HUES64 (cell line): ENCODE data around the gene ARHGEF12.

Experiments used
- H3K27ac ChIP-seq: 2 replicates; pipeline ENCODE4 v1.7.0; 2013; ENCODE audit warnings: low read depth, low read length, inconsistent platforms
- H3K27me3 ChIP-seq: 2 replicates; pipeline ENCODE4 v1.6.1; 2013; ENCODE audit warnings: mild to moderate bottlenecking, low read length; ENCODE audit not compliant: insufficient read depth
- H3K36me3 ChIP-seq: 2 replicates; pipeline ENCODE4 v1.6.1; 2013; ENCODE audit warnings: mild to moderate bottlenecking, low read length; ENCODE audit not compliant: insufficient read depth
- H3K4me1 ChIP-seq: 2 replicates; pipeline ENCODE4 v1.6.1; 2013; ENCODE audit warnings: mild to moderate bottlenecking, low read length, moderate library complexity; ENCODE audit not compliant: insufficient read depth
- H3K4me3 ChIP-seq: 2 replicates; pipeline ENCODE4 v1.5.1; 2013; ENCODE audit warnings: mild to moderate bottlenecking, low read length, moderate library complexity
- H3K9ac ChIP-seq: 2 replicates; pipeline ENCODE4 v1.6.1; 2013; ENCODE audit warnings: mild to moderate bottlenecking, low read depth, low read length
- H3K9me3 ChIP-seq: 2 replicates; pipeline ENCODE4 v1.6.1; 2013; ENCODE audit warnings: low read depth, low read length; ENCODE audit not compliant: insufficient read depth
- WGBS: fragments of 150-250, 120-280 bp; methylation state at CpG from one replicate; pipeline ENCODE4 v1.1.7; 2013; ENCODE audit warnings: missing lambda C conversion rate; 5-methylcytosine and 5-hydroxymethylcytosine counted together

Gene ARHGEF12

DNA sequence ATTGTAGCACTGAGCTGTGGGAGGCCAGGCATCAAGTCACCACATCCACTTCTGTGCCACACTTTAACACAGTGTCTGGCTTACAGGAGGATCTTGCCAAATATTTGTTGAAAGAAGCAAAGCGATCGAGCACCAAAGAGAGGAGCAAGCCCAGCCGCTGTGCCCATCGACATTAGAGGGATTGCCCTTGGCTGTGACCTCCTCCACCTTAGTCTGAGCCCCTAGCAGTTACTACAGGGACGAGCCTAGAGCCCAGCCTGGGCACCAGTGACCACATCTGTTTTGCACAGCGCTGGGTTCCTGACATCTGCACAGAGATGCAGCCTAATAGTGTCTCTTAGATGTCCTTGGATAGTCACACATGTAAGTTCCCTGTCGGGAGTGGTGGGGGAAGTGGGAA is 193.0 kb downstream of the ARHGEF12 start:
- H3K4me3 ChIP-seq, result no peak overlapping the region
- H3K27me3 ChIP-seq, result 0 out of 2 replicates have a peak, but pooled peaks cover 3% of the 10 kb centered on the region
- WGBS, result 91% methylated on average over 7 of the region's 7 CpGs
- H3K36me3 ChIP-seq, result no peaks in the 10 kb centered on the region
- H3K27ac ChIP-seq, result no peak overlapping the region
- no peak overlapping the region for H3K9ac ChIP-seq
- H3K4me1 ChIP-seq, result peaks cover 21% of the 10 kb centered on the region
- no peaks in the 10 kb centered on the region for H3K9me3 ChIP-seq

DNA sequence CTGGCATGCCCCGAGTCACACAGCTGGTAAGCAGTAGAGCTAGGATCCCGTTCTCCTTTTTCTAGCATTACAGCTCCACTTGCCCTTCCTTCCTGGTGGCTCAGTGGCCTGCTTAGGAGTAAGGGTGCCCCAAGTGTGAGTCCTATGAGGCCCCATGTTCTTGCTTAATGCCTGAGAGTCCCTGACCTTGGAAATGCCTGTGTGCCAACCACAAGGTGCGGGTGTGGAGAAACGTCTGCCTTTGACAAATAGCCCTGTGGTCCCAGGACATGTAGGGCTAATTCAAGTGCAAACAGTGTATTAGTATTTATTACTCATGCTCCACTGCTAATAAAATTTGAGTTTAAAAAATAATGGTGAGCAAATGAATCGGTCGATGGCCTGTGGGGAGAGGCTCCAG is 193.7 kb downstream of the ARHGEF12 start:
- Histone ChIP-seq H3K4me1 (peaks cover 21% of the 10 kb centered on the region), H3K4me3 (no peak overlapping the region), H3K9me3 (no peaks in the 10 kb centered on the region), H3K9ac (no peak overlapping the region), H3K27ac (no peak overlapping the region), H3K27me3 (no peaks in the 10 kb centered on the region), H3K36me3 (no peaks in the 10 kb centered on the region)
- WGBS, result 94% methylated on average over 6 of the region's 6 CpGs

DNA sequence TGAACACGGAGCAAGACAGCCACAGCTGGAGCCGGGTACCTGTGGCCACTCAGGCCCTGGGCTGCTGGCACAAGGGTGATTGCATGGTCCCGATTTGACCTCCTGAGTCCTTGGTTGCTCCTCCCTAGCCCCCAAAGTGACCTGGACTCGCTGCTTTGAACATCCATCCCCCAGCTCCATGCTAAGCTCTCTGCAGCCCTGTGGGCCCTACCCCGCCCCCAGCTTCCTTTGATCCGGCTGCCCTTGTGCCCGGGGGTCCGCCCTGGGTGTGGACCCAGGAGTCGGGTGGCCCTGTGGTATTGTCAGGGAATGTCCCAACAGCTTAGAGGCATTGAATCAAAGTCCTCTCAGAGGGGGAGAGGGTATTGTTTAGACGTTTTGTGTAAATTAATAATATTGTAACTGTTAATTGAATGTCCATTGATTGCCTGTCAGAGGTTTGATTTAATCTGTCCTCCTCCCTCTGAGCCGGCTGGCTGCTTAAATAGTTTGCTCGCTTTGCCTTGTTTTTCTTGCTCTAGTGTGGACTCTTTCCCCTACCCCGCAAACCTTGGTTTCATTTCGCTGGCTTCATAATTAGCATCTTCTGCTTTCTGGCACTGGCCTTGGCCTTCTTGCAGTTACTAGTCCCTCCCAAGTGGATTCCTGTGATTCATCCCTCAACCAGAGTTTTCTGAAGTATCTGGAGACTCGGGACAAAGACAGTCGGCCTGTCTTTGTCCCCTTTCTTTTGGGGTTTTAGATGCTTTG is 196.0 kb downstream of the ARHGEF12 start:
- no peak overlapping the region for H3K27ac ChIP-seq
- no peaks in the 10 kb centered on the region for H3K36me3 ChIP-seq
- H3K9me3 ChIP-seq, result no peaks in the 10 kb centered on the region
- no peaks in the 10 kb centered on the region for H3K27me3 ChIP-seq
- H3K9ac ChIP-seq, result peak overlapping the region; percentile 13; the same call in 1 of the 2 replicates
- H3K4me3 ChIP-seq, result no peak overlapping the region
- WGBS, result 77% methylated on average over 16 of the region's 16 CpGs
- peaks cover 15% of the 10 kb centered on the region; the same call in 1 of the 2 replicates for H3K4me1 ChIP-seq

DNA sequence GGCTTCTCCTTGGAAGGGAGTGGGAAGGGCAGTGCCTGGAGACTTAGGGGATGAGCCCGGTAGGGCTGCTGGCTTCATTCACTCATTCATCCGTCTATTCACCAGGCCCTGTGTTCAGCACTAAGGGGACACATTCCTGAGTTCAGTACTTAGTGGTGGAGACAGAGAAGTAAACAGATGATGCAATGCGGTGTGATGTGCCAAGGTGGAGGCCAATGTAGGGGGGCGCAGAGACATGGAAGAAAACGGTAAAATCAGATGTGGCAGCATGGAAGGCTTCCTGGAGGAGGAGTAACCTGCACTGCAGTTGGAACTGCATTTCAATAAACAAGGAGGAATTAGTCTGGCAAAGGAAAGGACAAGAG is 196.6 kb downstream of the ARHGEF12 start:
- Histone ChIP-seq H3K27ac (no peak overlapping the region), H3K27me3 (no peaks in the 10 kb centered on the region), H3K4me3 (no peak overlapping the region), H3K9me3 (no peaks in the 10 kb centered on the region), H3K4me1 (peaks cover 10% of the 10 kb centered on the region; the same call in 1 of the 2 replicates), H3K9ac (no peak overlapping the region), H3K36me3 (no peaks in the 10 kb centered on the region)
- 83% methylated on average over 4 of the region's 5 CpGs for WGBS

DNA sequence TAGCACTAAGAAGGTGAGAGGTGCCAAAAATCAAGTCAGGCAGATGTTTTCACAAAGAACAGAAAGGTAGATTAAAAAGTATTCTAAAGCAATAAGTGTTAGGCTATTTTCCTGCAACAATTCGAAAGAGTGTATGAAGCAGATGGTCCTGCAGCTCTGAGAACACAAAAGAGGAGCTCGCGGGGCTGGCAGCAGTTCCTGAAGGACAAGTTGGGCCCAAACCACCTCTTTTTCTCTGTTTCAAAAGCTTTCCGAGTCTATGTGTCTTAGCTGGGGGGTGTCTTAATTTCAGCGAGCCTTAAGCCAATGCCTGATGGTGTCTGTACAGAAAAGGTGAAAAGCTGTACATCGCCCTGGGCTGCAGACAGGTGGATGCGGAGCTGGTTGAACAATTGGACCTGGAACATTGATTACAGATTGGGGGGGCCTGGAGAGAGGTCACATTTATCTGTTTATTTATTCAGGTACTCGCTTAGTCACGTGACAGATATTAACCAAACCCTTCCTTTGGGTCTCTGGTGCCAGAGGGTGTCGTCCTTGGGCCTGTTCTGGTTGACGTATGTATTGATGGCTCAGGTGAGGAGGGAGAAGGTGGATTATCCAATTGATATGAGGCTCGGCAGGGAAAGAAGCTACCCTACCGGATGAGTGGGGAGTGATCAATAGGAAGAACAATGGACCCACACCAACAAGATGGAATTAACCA is 200.0 kb downstream of the ARHGEF12 start:
- no peak overlapping the region for H3K9ac ChIP-seq
- no peaks in the 10 kb centered on the region for H3K27me3 ChIP-seq
- H3K36me3 ChIP-seq, result no peaks in the 10 kb centered on the region
- H3K9me3 ChIP-seq, result no peaks in the 10 kb centered on the region
- H3K4me3 ChIP-seq, result no peak overlapping the region
- no peak overlapping the region for H3K27ac ChIP-seq
- 91% methylated on average over 13 of the region's 13 CpGs for WGBS
- H3K4me1 ChIP-seq, result peaks cover 10% of the 10 kb centered on the region; the same call in 1 of the 2 replicates

DNA sequence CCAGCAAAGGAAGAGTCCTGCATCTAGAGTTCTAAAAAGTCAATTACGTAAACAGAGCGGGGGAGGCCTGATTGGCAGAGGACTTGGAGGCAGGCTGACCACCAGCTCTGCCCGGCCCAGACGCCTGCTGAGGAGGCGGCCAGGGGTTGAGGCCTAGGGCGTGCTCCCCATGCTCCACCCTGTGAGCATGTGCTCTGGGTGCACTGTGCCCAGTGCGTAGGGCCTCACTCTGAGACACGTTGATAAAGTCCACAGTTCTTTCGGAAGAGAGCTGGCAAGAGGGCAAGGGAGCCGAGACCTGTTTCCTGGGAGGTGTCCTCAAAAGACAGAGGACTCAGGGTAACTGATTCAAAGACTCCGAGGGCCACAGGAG is 200.6 kb downstream of the ARHGEF12 start:
- Histone ChIP-seq H3K36me3 (no peaks in the 10 kb centered on the region), H3K27ac (no peak overlapping the region), H3K4me3 (no peak overlapping the region), H3K9me3 (no peaks in the 10 kb centered on the region), H3K4me1 (peaks cover 10% of the 10 kb centered on the region; the same call in 1 of the 2 replicates), H3K9ac (no peak overlapping the region), H3K27me3 (no peaks in the 10 kb centered on the region)
- 92% methylated on average over 11 of the region's 11 CpGs for WGBS

DNA sequence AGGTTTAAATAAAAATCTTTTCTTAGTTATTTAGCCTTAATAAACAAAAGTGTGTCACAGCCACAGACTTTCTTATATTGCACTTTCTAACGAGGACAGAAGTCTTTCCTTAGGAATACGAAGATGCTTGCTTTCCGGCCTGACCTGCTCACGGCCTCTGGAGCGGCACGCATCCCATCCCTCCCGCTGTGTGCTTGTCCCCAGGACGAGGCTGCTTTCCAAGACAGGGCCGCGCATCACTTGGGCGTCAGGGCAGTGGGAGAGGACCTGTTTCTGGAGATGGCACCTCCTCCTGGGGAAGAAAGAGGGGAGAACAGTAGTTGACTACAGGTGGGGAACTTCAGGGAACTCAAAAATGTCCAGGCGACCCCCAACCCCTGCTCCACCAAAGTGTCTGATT is 201.8 kb downstream of the ARHGEF12 start:
- H3K9ac ChIP-seq, result no peak overlapping the region
- H3K9me3 ChIP-seq, result no peaks in the 10 kb centered on the region
- 82% methylated on average over 12 of the region's 12 CpGs for WGBS
- no peak overlapping the region for H3K27ac ChIP-seq
- H3K4me1 ChIP-seq, result peaks cover under 1% of the 10 kb centered on the region; the same call in 1 of the 2 replicates
- no peak overlapping the region for H3K4me3 ChIP-seq
- H3K36me3 ChIP-seq, result no peaks in the 10 kb centered on the region
- no peaks in the 10 kb centered on the region for H3K27me3 ChIP-seq

DNA sequence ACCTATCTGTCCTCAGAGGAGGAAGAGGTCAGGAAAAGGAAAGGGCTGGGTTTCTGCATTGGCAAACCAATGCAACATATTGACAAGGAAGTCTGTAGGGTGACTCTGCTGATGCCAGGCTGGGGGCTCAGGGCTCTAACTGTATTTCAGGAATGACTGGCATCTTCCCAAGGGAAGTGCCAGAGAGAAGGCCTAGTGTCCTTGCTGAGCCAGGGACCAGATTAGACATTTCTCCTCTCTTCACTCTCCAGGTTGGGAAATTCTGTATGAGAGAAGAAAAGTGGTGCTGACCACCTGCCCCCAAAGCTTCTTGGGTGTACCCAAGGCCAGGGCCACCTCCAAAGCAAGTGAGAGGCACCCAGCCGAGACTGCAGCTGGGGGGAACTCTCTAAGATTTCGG is 202.5 kb downstream of the ARHGEF12 start:
- Histone ChIP-seq H3K9ac (no peak overlapping the region), H3K27ac (no peak overlapping the region), H3K4me3 (no peak overlapping the region), H3K36me3 (no peaks in the 10 kb centered on the region), H3K27me3 (no peaks in the 10 kb centered on the region), H3K4me1 (no peaks in the 10 kb centered on the region), H3K9me3 (no peaks in the 10 kb centered on the region)
- 89% methylated on average over 2 of the region's 2 CpGs for WGBS
